Hippocampal formation (tissue), 2 donors: ENCODE results near the gene TCN2.
"Not testable (repeated sequence)": the region's sequence is repeated elsewhere in the genome, so short reads cannot be mapped to it uniquely, and the experiment has no call there.

ENCODE experiments used
- DNase-seq, 2 donors: peaks; one replicate each; lab custom pipeline; 2025; lab: John Stamatoyannopoulos, UW

Gene TCN2

DNA sequence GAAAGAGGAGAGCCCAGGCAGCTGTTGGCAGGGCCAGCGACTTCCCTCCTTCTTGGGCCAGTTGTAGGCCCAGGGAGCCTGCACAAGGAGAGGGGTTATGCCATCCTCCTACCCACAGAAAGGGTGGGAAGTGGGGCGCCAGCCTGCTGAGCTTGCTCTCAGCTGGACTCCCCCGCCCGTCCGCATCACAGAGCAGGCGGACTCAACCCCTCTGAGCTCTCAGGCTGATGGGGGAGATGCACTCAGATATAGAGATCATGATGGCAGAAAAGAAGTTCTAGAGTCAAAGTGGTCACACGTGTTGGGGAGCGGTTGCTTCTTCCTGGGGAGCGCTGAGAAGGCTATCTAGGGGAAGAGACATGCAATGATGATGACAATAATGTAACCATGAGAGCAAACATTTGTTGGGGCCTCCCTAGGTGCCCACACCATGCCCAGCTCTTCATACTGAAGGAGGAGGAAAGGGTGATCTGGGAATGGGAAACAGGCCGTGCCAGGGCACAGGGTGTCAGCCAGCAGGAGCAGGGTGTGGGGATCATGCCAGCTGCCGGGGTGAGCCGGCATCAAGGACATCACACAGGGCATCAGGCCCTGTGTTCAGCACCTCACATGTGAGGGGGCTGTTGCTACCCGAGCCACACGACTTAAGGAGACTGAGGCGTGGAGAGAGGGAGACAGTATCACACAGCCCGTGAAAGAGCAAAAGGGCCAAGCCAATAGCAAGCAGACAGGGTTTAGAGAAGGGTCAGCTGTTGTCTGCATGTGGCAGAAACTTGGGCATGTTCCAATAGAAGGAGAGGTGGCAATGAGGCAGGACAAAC lies 36.3 kb downstream of the TCN2 start:
- peak in 1 of 2 donors; percentile 18 for DNase-seq

DNA sequence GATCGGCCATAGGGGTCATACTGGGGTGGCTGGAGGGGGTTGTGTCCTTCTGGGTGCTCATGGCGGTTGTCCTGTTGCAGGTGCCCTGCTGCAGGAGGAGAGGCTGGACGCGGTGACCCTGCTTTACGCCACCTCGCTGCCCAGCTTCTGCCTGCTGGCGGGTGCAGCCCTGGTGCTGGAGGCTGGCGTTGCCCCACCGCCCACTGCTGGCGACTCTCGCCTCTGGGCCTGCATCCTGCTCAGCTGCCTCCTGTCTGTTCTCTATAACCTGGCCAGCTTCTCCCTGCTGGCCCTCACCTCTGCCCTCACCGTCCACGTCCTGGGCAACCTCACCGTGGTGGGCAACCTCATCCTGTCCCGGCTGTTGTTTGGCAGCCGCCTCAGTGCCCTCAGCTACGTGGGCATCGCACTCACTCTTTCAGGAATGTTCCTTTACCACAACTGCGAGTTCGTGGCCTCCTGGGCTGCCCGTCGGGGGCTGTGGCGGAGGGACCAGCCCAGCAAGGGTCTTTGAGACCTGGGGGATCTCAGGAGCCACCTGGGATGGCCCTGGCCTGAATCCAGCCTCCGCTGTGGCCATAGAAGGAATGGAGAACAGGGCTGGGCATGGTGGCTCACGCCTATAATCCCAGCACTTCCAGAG lies 39.7 kb downstream of the TCN2 start:
- no peak for DNase-seq

- no peak for DNase-seq
Measured at GRCh38 chr22:30647536-30647935, 40.6 kb downstream of the TCN2 start.

GRCh38 chr22:30648825-30649224 lies 41.9 kb downstream of the TCN2 start:
- DNase-seq = no peak

DNA sequence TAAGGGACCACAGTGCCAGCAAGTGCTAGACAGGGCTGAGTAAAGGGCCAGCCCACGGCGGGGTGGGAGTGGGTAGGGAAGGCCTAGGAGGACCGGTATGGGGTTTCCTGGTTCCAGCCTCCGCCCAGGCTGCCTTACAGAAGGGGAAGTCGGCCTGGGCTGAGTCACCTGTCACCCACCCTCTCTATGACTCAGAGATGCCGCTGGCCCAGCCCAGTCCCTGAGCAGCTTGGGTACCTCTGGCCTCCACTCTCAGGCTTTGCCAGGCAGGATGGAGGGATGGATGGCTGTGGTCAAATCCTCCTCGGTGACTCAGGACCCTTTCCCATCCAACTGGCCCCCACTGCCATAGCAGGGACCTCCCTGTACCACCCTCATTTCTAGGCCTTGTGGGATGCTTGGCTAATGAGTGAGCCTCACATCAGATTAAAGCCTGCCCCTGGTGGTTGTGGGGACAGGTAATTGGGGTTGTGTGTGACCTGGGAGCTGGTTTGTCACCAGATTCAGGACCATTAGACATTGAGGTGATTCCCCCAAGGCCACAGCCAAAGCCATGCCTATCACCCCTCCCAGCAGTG lies 42.5 kb downstream of the TCN2 start:
- DNase-seq = no peak

- peak; percentile 55 to 67 for DNase-seq
Measured at GRCh38 chr22:30650508-30651116, 43.6 kb downstream of the TCN2 start.

GRCh38 chr22:30652852-30653251 lies 45.9 kb downstream of the TCN2 start:
- no peak for DNase-seq

DNA sequence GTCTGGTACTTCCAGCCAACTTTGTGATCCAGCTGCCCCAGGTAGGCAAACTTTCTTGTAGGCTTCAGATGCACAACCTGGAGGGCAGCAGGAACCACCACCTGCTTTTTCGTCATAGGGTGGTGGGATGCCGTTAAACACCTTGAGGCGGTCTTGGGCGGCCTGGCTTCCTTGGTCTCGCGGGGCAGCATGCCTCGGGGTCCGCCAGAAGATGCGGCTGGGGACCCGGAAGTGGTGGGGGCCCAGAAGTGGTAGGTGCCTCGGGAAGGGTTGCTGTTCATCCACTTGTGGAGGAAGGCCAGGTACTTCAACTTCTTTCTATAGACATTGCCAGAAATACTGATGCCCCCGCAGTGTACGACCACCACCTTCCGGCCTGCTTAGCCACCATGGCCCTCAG lies 47.4 kb downstream of the TCN2 start:
- DNase-seq = no peak

DNA sequence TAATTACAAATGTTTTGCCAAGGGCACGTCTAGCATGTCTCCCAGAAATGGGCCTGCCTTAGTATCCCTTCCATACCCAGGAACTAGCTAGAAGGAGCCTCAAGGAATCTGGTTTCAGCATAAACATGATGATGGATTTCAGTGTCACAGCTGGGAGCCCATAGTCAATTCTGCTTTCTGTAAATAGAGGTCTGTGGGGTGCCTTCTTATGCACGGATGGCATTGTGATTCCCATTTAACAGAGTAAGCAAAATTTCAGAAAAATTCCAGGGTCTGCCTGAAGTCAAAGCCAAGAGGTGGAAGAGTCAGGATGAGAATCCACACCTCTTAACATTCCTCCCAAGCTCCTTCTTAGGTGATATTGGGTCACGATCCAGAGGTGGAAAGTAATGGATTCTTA lies 48.6 kb downstream of the TCN2 start:
- DNase-seq = no peak

- no peak for DNase-seq
Measured at GRCh38 chr22:30662040-30662439, 55.1 kb downstream of the TCN2 start.

DNA sequence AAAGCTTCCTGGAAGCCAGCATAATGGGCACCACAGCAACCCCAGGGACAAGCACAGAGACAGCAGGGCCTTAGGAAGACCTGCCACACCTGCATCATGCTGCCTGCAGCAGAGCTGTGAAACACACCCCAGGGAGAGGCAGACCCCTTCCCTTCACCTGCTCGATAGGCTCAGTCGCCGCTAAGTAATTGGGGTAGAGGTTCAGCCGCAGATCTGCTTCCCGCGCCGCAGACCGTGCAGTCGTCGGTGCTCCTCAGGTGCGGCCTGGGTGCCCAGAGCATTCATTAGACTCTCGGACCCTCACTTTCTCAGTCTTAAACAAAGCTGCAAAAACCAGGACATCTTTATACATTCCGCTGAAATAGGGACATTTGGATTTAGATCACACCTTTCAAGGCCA lies 57.8 kb downstream of the TCN2 start:
- no peak for DNase-seq

DNA sequence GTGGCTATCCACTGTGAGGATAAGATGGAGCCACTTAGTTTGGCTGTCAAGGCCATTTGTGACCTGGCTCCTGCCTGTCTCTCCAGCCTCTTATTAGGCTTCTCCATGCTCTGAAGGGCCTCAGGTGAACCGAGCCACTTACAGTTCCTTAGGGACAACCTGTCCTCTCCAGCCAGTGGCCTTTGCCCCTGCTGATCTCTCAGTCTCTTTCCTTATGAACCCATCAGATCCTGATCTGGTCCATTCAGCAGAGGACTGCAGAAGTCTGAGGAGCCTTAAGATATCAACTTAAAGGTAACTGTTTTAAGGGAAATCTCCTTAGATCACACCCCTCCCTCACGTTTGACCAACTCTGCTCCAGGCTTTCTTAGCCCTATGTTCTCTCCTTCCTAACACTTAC lies 58.3 kb downstream of the TCN2 start:
- no peak for DNase-seq

DNA sequence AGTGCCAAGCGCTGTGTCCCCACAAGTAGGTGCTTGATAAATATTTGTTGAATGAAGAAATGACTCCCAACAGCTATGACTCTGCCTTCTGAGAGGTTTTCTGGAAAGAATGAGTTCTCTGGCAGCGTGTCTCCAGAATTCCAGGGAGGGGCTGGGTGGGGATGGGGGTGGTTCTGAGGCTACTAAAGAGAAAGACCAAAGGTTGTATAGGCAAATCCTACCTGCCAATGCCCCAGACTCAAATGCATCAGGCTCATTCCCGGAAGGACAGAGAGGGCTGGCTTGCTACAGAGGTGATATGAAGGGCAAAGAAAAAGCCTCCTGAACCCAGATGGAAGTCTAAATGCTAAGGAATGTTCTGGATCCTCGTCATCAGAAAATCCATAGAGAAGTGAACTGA lies 58.8 kb downstream of the TCN2 start:
- no peak for DNase-seq

DNA sequence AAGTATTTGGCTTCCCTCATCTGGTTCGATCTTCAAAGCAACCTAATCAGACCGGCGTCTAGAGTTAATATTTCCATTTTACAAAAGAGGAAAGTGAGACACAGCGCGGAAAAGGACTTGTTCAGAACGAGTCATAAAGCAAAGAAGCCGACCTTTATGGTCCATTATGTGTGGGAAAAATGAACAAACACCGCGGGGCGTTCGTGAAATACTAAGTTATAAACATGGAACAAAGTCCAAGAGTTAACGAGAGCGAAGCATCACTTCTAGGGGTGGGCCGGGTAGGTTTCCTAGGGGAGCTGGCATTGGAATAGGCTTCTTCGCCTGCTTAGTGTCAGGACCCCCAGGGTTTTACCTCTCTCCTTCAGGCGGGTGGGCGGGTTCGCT lies 60.1 kb downstream of the TCN2 start:
- no peak for DNase-seq

- DNase-seq = peak; percentile 78 to 89
Measured at GRCh38 chr22:30667494-30668385, 60.8 kb downstream of the TCN2 start, which contains the start of gene DUSP18. Gene DUSP18 (minus strand): TSS chr22:30667875. CDS start chr22:30664003, 3,872 bp downstream.

- no peak for DNase-seq
Measured at GRCh38 chr22:30668386-30668710, 61.4 kb downstream of the TCN2 start.

GRCh38 chr22:30671071-30671470 lies 64.1 kb downstream of the TCN2 start:
- DNase-seq = no peak

- DNase-seq = no peak
Measured at GRCh38 chr22:30673136-30673535, 66.2 kb downstream of the TCN2 start.

- no peak for DNase-seq
Measured at GRCh38 chr22:30674482-30674881, 67.5 kb downstream of the TCN2 start.

- DNase-seq = no peak
Measured at GRCh38 chr22:30675436-30675835, 68.5 kb downstream of the TCN2 start.

- DNase-seq = not testable (repeated sequence)
Measured at GRCh38 chr22:30676565-30676964, 69.6 kb downstream of the TCN2 start.
